K562 (cell line): ENCODE measurements around the gene ACTA2. TPM values are rescaled to one million over a fixed set of nuclear protein-coding genes. Genes with fewer than 3 reads are reported as not detected.

ENCODE experiments used
- ATAC-seq: fragments of 200-7000 bp; cut with Tn5 transposase; 3 replicates; pipeline ENCODE4 v1.9.1; 2020; ENCODE audit warnings: moderate library complexity
- BruUV-seq: library from RNA; stranded (reverse); fragments of 400-500 nt; replicated peaks from 2 replicates; lab custom pipeline; 2021; lab: Mats Ljungman, UMichigan
- CTCF ChIA-PET: fragments of 300-600 bp; formaldehyde crosslinking; extraction: SDS; loops from one replicate; lab custom pipeline; 2021; ENCODE audit warnings: low intra/inter-chr PET ratio; lab: Yijun Ruan, JAX
- POLR2A ChIA-PET: fragments of 300-600, 350-650 bp; sonication (Branson Sonifier 250); formaldehyde crosslinking; extraction: SDS; loops from one replicate; lab custom pipeline; 2021; ENCODE audit warnings: antibody characterized with exemption, inconsistent platforms; lab: Yijun Ruan, JAX
- DNase-seq, 4 experiments: peaks; one replicate each; pipeline versions ENCODE4 v3.0.0 to v3.0.0-alpha.2; 2011 to 2018; ENCODE audit warnings: low spot score in 3 of 4, mixed read lengths in 3 of 4; ENCODE audit errors: extremely low read depth in 1 of 4
- FAIRE-seq: peaks from 2 replicates; lab custom pipeline; 2011; peaks lifted over from hg19 to GRCh38; lab: Jason Lieb, UNC
- H2AFZ ChIP-seq: 2 replicates; pipeline ENCODE4 v1.6.0; 2011; ENCODE audit warnings: low read depth, low read length, control low read depth, inconsistent platforms
- H3K27ac ChIP-seq: fragments of 200-600 bp; 3 replicates; pipeline ENCODE4 v1.8.0; 2011; ENCODE audit warnings: low read depth, mild to moderate bottlenecking, control low read depth, inconsistent platforms, low read length, moderate library complexity, mixed read lengths; ENCODE audit errors: extremely low read depth
- H3K27me3 ChIP-seq, 2 experiments: fragments of 300-600 bp in 1 of 2; 2 replicates in 1 of 2; 3 replicates in 1 of 2; pipeline versions ENCODE4 v1.6.0 to v1.8.0; 2011; ENCODE audit warnings: inconsistent platforms in 2 of 2, low read length in 2 of 2, mild to moderate bottlenecking in 1 of 2, mixed read lengths in 1 of 2, moderate library complexity in 1 of 2; ENCODE audit not compliant: control insufficient read depth in 2 of 2, insufficient read depth in 2 of 2
- H3K36me3 ChIP-seq: fragments of 300-600 bp; 3 replicates; pipeline ENCODE4 v1.8.0; 2011; ENCODE audit warnings: mild to moderate bottlenecking, low read length, inconsistent platforms; ENCODE audit not compliant: control insufficient read depth, insufficient read depth
- H3K4me1 ChIP-seq, 2 experiments: fragments of 200-600 bp in 1 of 2; replicated peaks in 1 of 2; 2 replicates in 1 of 2; 3 replicates in 1 of 2; pipeline versions ENCODE4 v1.5.1 to v1.8.0; 2011; ENCODE audit warnings: inconsistent platforms in 2 of 2, low read length in 2 of 2, mild to moderate bottlenecking in 1 of 2, mixed read lengths in 1 of 2, moderate library complexity in 1 of 2; ENCODE audit not compliant: control insufficient read depth in 2 of 2, insufficient read depth in 2 of 2
- H3K4me2 ChIP-seq: 2 replicates; pipeline ENCODE4 v1.6.1; 2011; ENCODE audit warnings: low read length, control low read depth, inconsistent platforms, mixed read lengths; ENCODE audit not compliant: insufficient read depth
- H3K4me3 ChIP-seq: fragments of 200-600 bp; sonication (generic), shearing (Covaris generic); 2 replicates; pipeline ENCODE4 v1.5.1; 2016; ENCODE audit warnings: control low read depth, inconsistent platforms
- H3K79me2 ChIP-seq: fragments of 200-600 bp; 3 replicates; pipeline ENCODE4 v1.8.0; 2011; ENCODE audit warnings: low read length, inconsistent platforms; ENCODE audit not compliant: control insufficient read depth, insufficient read depth
- H3K9ac ChIP-seq, 2 experiments: 2 replicates each; pipeline versions ENCODE4 v1.6.0 to v1.6.1; 2011; ENCODE audit warnings: low read depth in 2 of 2, low read length in 2 of 2, control low read depth in 1 of 2, inconsistent platforms in 1 of 2, mild to moderate bottlenecking in 1 of 2, mixed read lengths in 1 of 2; ENCODE audit not compliant: insufficient read depth in 1 of 2
- H3K9me1 ChIP-seq: one replicate; pipeline ENCODE4 v1.6.0; 2011; ENCODE audit warnings: inconsistent platforms, mild to moderate bottlenecking, low read length, moderate library complexity; ENCODE audit not compliant: control insufficient read depth, insufficient read depth
- H3K9me3 ChIP-seq: replicated peaks from 2 replicates; pipeline ENCODE4 v1.5.1; 2011; ENCODE audit warnings: low read depth, low read length, inconsistent platforms; ENCODE audit not compliant: control insufficient read depth, insufficient read depth
- H4K20me1 ChIP-seq: replicated peaks from 2 replicates; pipeline ENCODE4 v1.6.1; 2011; ENCODE audit warnings: low read length, inconsistent platforms, mixed read lengths; ENCODE audit not compliant: control insufficient read depth, insufficient read depth
- BDP1 ChIP-seq: IDR thresholded peaks from 3 replicates; pipeline ENCODE4 v1.6.1; 2011; ENCODE audit not compliant: insufficient read length, insufficient read depth
- C11orf30 ChIP-seq: fragments of 450-650 bp; IDR thresholded peaks from 2 replicates; pipeline ENCODE4 v1.6.1; 2016; ENCODE audit warnings: low read depth, mild to moderate bottlenecking
- CXXC5 ChIP-seq: fragments of 250-450 bp; sonication (Bioruptor Pico); IDR thresholded peaks from 2 replicates; pipeline ENCODE4 v1.8.0; 2022; ENCODE audit warnings: inconsistent platforms, mild to moderate bottlenecking, moderate library complexity
- E2F3 ChIP-seq: fragments of 250-450 bp; sonication (Bioruptor Pico); IDR thresholded peaks from 2 replicates; pipeline ENCODE4 v1.4.0; 2020; ENCODE audit warnings: mild to moderate bottlenecking
- KDM2B ChIP-seq: fragments of 250-450 bp; sonication (Bioruptor Pico); IDR thresholded peaks from 2 replicates; pipeline ENCODE4 v1.8.0; 2021; ENCODE audit warnings: mild to moderate bottlenecking, moderate library complexity
- MXD1 ChIP-seq: fragments of 250-450 bp; sonication (Bioruptor Pico); IDR thresholded peaks from 2 replicates; pipeline ENCODE4 v1.8.0; 2021; ENCODE audit warnings: borderline replicate concordance, mild to moderate bottlenecking, moderate library complexity; ENCODE audit not compliant: poor library complexity, severe bottlenecking
- NUFIP1 ChIP-seq: fragments of 450-650 bp; IDR thresholded peaks from 2 replicates; pipeline ENCODE4 v1.6.1; 2018; ENCODE audit not compliant: partially characterized antibody
- PRMT5 ChIP-seq: sonication (generic); formaldehyde crosslinking; IDR thresholded peaks from 2 replicates; pipeline ENCODE4 v1.5.0; 2020; ENCODE audit warnings: missing genetic modification reagents
- SP1 ChIP-seq: sonication (generic); formaldehyde crosslinking; IDR thresholded peaks from 2 replicates; pipeline ENCODE4 v1.8.1; 2022; ENCODE audit warnings: mild to moderate bottlenecking, missing genetic modification reagents
- SP2 ChIP-seq: IDR thresholded peaks from 2 replicates; pipeline ENCODE4 v1.6.1; 2011; ENCODE audit warnings: mild to moderate bottlenecking, low read depth, low read length, moderate library complexity; ENCODE audit not compliant: poor library complexity, severe bottlenecking; ENCODE audit errors: extremely low read depth
- U2AF2 ChIP-seq: fragments of 200-400 bp; formaldehyde crosslinking; optimal IDR thresholded peaks from 2 replicates; pipeline ENCODE3; 2017; ENCODE audit warnings: low read depth, mild to moderate bottlenecking, low read length
- ZFP30 ChIP-seq: fragments of 250-450 bp; sonication (Bioruptor Pico); IDR thresholded peaks from 2 replicates; pipeline ENCODE4 v1.8.0; 2022; ENCODE audit warnings: moderate library complexity, mild to moderate bottlenecking, inconsistent platforms, borderline replicate concordance
- ZNF347 ChIP-seq: fragments of 450-650 bp; formaldehyde crosslinking; IDR thresholded peaks from 2 replicates; pipeline ENCODE4 v1.4.0; 2020; ENCODE audit warnings: low read depth, mild to moderate bottlenecking, moderate library complexity
- ZNF436 ChIP-seq: fragments of 250-450, 450-650 bp; sonication (Bioruptor Pico); formaldehyde crosslinking; IDR thresholded peaks from 2 replicates; pipeline ENCODE4 v1.7.0; 2020; ENCODE audit warnings: mild to moderate bottlenecking
- WGBS: fragments of 100-300 bp; shearing (Covaris generic); methylation state at CpG from one replicate; pipeline ENCODE4 v1.1.6; 2016; ENCODE audit warnings: low coverage, mixed read lengths; ENCODE audit not compliant: insufficient coverage; ENCODE audit errors: missing lambda C conversion rate; 5-methylcytosine and 5-hydroxymethylcytosine counted together
- in situ Hi-C: fragments of 300-500 bp; cut with MboI; formaldehyde crosslinking; loops from 4 replicates; pipeline ENCODE4 v1.15.0; 2018; ENCODE audit warnings: inconsistent platforms, mixed read lengths
- intact Hi-C: fragments of 100-400 bp; cut with micrococcal nuclease; formaldehyde crosslinking; loops from 2 replicates; pipeline ENCODE4 v1.14.2; 2022
- polyA plus RNA-seq, 8 experiments: library from polyadenylated mRNA; depleted of rRNA in 4 of 8; stranded (reverse) in 5 of 8; unstranded in 3 of 8; fragments of >200 nt; fragmentation: Nextera tagmentation in 2 of 8; fragmentation: Illumina TruSeq in 1 of 8; extraction: Ambion mirVana in 2 of 8; extraction: Trizol in 1 of 8; gene quantifications; 2 replicates each; pipeline versions ENCODE4 v1.2.1 to v1.2.3, GENCODE V29; 2011 to 2014; ENCODE audit warnings: inconsistent platforms in 1 of 8, missing spikeins in 1 of 8
- total RNA-seq, 7 experiments: library from RNA; depleted of rRNA in 6 of 7; stranded (reverse); fragments of >200 nt in 6 of 7; fragmentation: Illumina TruSeq in 2 of 7; extraction: Trizol in 2 of 7; gene quantifications; 2 replicates each; pipeline versions ENCODE4 v1.2.1 to v1.2.3, GENCODE V29; 2011 to 2021; ENCODE audit warnings: low replicate concordance in 1 of 7
- TF ChIP-seq, protein P1 (sequence below): fragments of 250-450 bp; sonication (Bioruptor Pico); IDR thresholded peaks from 2 replicates; pipeline ENCODE4 v1.4.0; 2020; ENCODE audit warnings: mild to moderate bottlenecking

ACTA2 gene
- total and polyA plus RNA-seq, 9 of the 15 experiments (the other 6 are each of a cell fraction or from before 2014, with no cell fraction given), result 0.15 to 1.0 (median 0.38) TPM; not detected in 3

DNA sequence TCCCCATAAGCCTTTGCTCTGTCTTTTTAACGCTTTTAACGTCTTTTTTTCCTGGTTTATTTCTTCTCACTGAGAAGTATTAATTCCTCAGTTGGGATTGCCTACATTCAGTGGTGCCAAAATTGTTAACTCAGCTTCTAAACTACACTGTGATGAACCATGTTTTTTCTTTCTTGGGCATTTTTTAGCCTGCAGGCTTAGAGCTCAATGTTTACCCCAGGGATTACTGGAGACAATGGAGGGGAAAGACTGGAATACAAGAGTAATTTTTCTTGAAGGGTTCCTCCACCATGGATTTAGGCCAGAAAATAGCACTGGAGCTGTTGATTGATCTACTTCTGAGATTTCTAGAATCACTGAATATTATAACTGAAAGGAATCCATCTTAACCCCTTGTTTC is 52.7 kb downstream of the ACTA2 start (continued):
- TF ChIP-seq NUFIP1, result no peak
- no peak for TF ChIP-seq ZFP30 (CRISPR knock-in tag)
- no peak for TF ChIP-seq E2F3 (CRISPR knock-in tag)
- no peak for TF ChIP-seq MXD1

DNA sequence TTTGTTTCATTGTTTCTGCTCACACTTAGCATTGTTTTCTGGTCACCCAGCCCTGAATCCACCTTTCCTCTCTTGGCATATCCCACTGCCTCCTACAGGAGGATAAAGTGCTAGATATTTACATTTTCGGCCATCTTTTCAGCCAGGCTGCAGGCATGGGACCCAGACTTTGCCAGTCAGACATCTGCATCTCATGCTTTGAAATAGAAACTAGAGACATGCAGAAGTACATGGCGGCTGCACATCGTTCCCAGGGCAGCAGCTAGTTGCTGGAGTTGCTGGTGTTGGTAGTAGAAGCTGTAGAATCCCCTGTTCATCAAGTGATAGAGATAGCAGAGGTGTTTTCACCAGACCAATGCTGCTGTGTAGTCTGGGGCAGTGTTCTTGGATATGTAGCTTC is 53.8 kb downstream of the ACTA2 start:
- Histone ChIP-seq H3K4me3 (no peak overlapping the region), H3K9me1 (no peaks in the 10 kb centered on the region), H3K36me3 (no peaks in the 10 kb centered on the region), H3K79me2 (no peaks in the 10 kb centered on the region), H3K9me3 (no peaks in the 10 kb centered on the region), H3K4me1 (no peaks in the 10 kb centered on the region), H3K27ac (no peak overlapping the region), H2AFZ (no peak overlapping the region), H3K27me3 (no peaks in the 10 kb centered on the region), H3K4me2 (no peak overlapping the region), H3K9ac (no peak overlapping the region), H4K20me1 (no peaks in the 10 kb centered on the region)
- BruUV-seq, result no TSS peak
- TF ChIP-seq ZNF436 (no peak), SP2 (no peak), PRMT5 (CRISPR knock-in tag) (no peak), ZNF347 (CRISPR knock-in tag) (no peak), C11orf30 (no peak), U2AF2 (no peak), KDM2B (no peak), CXXC5 (no peak), SP1 (CRISPR knock-in tag) (no peak), BDP1 (no peak)
- TF ChIP-seq, protein P1, sequence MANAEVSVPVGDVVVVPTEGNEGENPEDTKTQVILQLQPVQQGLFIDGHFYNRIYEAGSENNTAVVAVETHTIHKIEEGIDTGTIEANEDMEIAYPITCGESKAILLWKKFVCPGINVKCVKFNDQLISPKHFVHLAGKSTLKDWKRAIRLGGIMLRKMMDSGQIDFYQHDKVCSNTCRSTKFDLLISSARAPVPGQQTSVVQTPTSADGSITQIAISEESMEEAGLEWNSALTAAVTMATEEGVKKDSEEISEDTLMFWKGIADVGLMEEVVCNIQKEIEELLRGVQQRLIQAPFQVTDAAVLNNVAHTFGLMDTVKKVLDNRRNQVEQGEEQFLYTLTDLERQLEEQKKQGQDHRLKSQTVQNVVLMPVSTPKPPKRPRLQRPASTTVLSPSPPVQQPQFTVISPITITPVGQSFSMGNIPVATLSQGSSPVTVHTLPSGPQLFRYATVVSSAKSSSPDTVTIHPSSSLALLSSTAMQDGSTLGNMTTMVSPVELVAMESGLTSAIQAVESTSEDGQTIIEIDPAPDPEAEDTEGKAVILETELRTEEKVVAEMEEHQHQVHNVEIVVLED, result no peak
- intact Hi-C loops, result no loop called here
- WGBS, result 0% methylated on average over 3 of the region's 3 CpGs
- in situ Hi-C loops, result no loop called here
- CTCF ChIA-PET, result no interaction called here
- DNase-seq (no peak), ATAC-seq (no peak), FAIRE-seq (no peak)
- POLR2A ChIA-PET, result no interaction called here
